CD4-positive, alpha-beta T cell treated with Interleukin-1 beta for 1 hour (primary cell): ENCODE results near the gene OSM.

Source experiments
- DNase-seq, 2 donors: peaks; one replicate each; pipeline ENCODE4 v3.0.0-alpha.2; 2020 to 2022

Gene OSM

GRCh38 chr22:30297276-30297990 is 30.8 kb upstream of the OSM start:
- no peak for DNase-seq

GRCh38 chr22:30296833-30297232 is 30.2 kb upstream of the OSM start:
- no peak for DNase-seq

GRCh38 chr22:30296324-30296723 is 29.7 kb upstream of the OSM start:
- no peak for DNase-seq

- no peak for DNase-seq
Measured at GRCh38 chr22:30295576-30295975, 28.9 kb upstream of the OSM start.

GRCh38 chr22:30294830-30295229 is 28.2 kb upstream of the OSM start:
- DNase-seq: no peak

- no peak for DNase-seq
Measured at GRCh38 chr22:30294066-30294465, 27.4 kb upstream of the OSM start.

- DNase-seq: no peak
Measured at GRCh38 chr22:30293026-30293425, 26.4 kb upstream of the OSM start.

GRCh38 chr22:30292069-30292970 is 25.7 kb upstream of the OSM start:
- DNase-seq: no peak

GRCh38 chr22:30291058-30291892 is 24.6 kb upstream of the OSM start:
- no peak for DNase-seq

GRCh38 chr22:30290342-30291057 is 23.8 kb upstream of the OSM start:
- DNase-seq: no peak

GRCh38 chr22:30289980-30290313 is 23.3 kb upstream of the OSM start:
- DNase-seq: no peak

- DNase-seq: peak; percentile 87 to 88
Measured at GRCh38 chr22:30289141-30289979, 22.7 kb upstream of the OSM start, which contains the start of gene CASTOR1. Gene CASTOR1 (minus strand): TSS chr22:30289505. CDS start chr22:30289497, 8 bp downstream.

- DNase-seq: no peak
Measured at GRCh38 chr22:30288419-30289140, 21.9 kb upstream of the OSM start.

GRCh38 chr22:30287648-30288418 is 21.2 kb upstream of the OSM start:
- DNase-seq: peak; percentile 87 to 89

- DNase-seq: peak; percentile 84 to 86
Measured at GRCh38 chr22:30286813-30287647, 20.4 kb upstream of the OSM start.

- no peak for DNase-seq
Measured at GRCh38 chr22:30286331-30286730, 19.7 kb upstream of the OSM start.

GRCh38 chr22:30285846-30286200 is 19.2 kb upstream of the OSM start:
- no peak for DNase-seq

GRCh38 chr22:30285176-30285845 is 18.7 kb upstream of the OSM start:
- DNase-seq: no peak

GRCh38 chr22:30284666-30285065 is 18.0 kb upstream of the OSM start:
- no peak for DNase-seq
